ENCODE data around the gene EXOSC3. TPM values are rescaled to one million over a fixed set of nuclear protein-coding genes. Genes with fewer than 3 reads are reported as not detected.
A peak's percentile ranks its signal among the peaks of the same experiment; 100 is the strongest.

Gene EXOSC3
- total and polyA plus RNA-seq, 2 of the 13 experiments (the other 11 are each of a cell fraction or from before 2014, with no cell fraction given) = 17.5 to 68.7 TPM

DNA sequence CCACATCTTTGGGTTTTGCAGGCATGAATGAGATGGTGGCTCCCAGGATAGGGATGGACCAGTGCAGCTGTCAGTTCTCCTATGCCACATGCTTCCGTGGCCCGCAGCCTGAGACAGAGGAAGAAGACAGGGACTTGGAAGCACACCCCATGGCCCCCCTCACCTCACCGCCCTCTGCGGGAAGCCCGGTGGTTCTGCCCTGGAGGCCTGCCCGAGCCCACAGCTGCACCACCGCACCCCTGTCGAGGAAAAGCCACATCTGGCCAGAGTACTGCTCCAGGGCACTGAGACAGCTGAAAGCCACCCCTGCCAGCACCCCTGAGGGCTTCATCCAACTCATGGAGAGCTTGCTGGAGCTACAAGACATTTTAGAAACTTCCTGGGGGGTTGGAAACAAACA, 38.9 kb downstream of the EXOSC3 start (continued):
- no peak for TF ChIP-seq ZNF33B (CRISPR knock-in tag; IDR thresholded peaks at IDR 0.05)
- TF ChIP-seq, protein P1, sequence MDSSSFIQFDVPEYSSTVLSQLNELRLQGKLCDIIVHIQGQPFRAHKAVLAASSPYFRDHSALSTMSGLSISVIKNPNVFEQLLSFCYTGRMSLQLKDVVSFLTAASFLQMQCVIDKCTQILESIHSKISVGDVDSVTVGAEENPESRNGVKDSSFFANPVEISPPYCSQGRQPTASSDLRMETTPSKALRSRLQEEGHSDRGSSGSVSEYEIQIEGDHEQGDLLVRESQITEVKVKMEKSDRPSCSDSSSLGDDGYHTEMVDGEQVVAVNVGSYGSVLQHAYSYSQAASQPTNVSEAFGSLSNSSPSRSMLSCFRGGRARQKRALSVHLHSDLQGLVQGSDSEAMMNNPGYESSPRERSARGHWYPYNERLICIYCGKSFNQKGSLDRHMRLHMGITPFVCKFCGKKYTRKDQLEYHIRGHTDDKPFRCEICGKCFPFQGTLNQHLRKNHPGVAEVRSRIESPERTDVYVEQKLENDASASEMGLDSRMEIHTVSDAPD (CRISPR knock-in tag; IDR thresholded peaks at IDR 0.05) = no peak

DNA sequence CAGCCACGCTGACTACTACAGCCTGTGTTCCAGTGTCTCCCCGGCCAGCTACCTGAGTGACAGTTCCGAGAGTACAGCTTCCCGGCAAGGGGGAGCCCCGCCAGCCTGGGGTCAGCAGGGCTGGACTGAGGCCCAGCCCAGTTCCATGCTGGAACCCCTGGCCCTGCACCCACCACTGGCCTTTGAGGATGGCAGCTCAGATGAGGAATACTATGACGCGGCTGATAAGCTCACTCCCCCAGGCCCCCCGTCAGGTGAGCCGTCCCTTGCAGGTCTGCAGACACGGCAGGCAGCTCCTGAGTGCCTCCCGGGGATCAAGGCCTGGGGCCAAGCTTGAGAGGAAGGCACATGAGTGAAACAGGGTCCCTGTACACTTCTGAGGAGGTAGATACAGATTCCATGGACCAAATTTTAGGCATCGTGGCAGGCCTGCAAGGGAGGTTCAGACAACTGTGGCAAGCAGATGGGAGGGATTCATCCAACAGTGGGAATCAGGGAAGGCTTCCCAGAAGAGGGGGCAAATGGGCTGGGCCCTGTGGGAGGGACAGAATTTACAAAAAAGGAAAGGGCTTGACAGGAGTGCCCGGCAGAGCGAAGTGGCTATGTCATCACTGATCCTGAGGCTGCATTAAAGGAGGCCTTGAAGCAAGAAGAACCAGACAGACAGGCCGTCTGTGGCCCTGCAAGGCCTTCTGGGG, 44.1 kb downstream of the EXOSC3 start:
- in situ Hi-C loops (cut with HindIII; ENCODE audit: extremely low pct_ligation_motif_present, low pct_unique_long_range_greater_than_20kb) (loop anchor here (10.0 to 25.0 kb wide), 2 partner anchors 253 to 624 kb away; partner anchors contain the start of gene POLR1E), intact Hi-C loops (cut with micrococcal nuclease; ENCODE audit: unreplicated experiment) (no loop called here)
- WGBS (ENCODE audit: low lambda C conversion rate) = 9% methylated on average over 6 of the region's 15 CpGs
- H4K20me1 ChIP-seq (ENCODE audit: insufficient read depth, low read length) = no peaks in the 10 kb centered on the region
- ChIA-PET CTCF (ENCODE audit: low intra/inter-chr PET ratio, low total read pairs) (no interaction called here), POLR2A (interaction anchor here (1.3 kb wide), 1 partner anchor 44 kb away, joined by 3 read pairs; the partner anchor contains the start of gene EXOSC3)
- H3K4me2 ChIP-seq (ENCODE audit: low read depth, low read length) = peak overlapping the region; percentile 21
- H3K9me3 ChIP-seq (ENCODE audit: low read length) = no peaks in the 10 kb centered on the region
- no peaks in the 10 kb centered on the region for H3K36me3 ChIP-seq (replicated peaks in 1 of 2; ENCODE audit: control insufficient read depth in 1 of 2, insufficient read depth in 2 of 2, low read length in 2 of 2)
- H3K27me3 ChIP-seq (ENCODE audit: control insufficient read depth in 1 of 2, insufficient read depth in 2 of 2, low read length in 2 of 2) = peaks cover 0 to 63% of the 10 kb centered on the region in 2 experiments; a peak in 3 of 5 replicates
- DNase-seq (ENCODE audit: low spot score) = no peak
- H3K4me1 ChIP-seq (ENCODE audit: insufficient read depth, low read length) = no peaks in the 10 kb centered on the region
- H3K27ac ChIP-seq (ENCODE audit: extremely low read length, insufficient read depth, low read length) = no peak overlapping the region
- ATAC-seq = peak; percentile 64
- BruUV-seq (replicated peaks) = no TSS peak
- no peak overlapping the region for H2AFZ ChIP-seq (ENCODE audit: low read length)
- peak overlapping the region in 1 of 3 experiments; percentile 30; a peak in 1 of 6 replicates for H3K4me3 ChIP-seq (replicated peaks in 1 of 3; ENCODE audit: insufficient read depth in 1 of 3, low read depth in 2 of 3, low read length in 3 of 3)
- no peaks in the 10 kb centered on the region for H3K79me2 ChIP-seq (ENCODE audit: insufficient read depth, low read length)
- no peak overlapping the region for H3K9ac ChIP-seq (ENCODE audit: insufficient read depth, low read depth, low read length)
- no peak for FAIRE-seq
- TF ChIP-seq, protein P2, sequence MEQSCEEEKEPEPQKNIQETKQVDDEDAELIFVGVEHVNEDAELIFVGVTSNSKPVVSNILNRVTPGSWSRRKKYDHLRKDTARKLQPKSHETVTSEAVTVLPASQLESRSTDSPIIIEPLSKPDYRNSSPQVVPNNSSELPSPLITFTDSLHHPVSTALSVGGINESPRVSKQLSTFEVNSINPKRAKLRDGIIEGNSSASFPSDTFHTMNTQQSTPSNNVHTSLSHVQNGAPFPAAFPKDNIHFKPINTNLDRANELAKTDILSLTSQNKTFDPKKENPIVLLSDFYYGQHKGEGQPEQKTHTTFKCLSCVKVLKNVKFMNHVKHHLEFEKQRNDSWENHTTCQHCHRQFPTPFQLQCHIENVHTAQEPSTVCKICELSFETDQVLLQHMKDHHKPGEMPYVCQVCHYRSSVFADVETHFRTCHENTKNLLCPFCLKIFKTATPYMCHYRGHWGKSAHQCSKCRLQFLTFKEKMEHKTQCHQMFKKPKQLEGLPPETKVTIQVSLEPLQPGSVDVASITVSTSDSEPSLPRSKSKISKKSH (CRISPR knock-in tag; IDR thresholded peaks at IDR 0.05; ENCODE audit: borderline replicate concordance) = no peak
- TF ChIP-seq ZC3H13 (CRISPR knock-in tag; IDR thresholded peaks at IDR 0.05) (no peak), FOXK1 (CRISPR knock-in tag; IDR thresholded peaks at IDR 0.05; ENCODE audit: borderline replicate concordance, low read depth) (no peak), RARG (CRISPR knock-in tag; IDR thresholded peaks at IDR 0.05; ENCODE audit: low read depth) (no peak), HOXA9 (CRISPR knock-in tag; IDR thresholded peaks at IDR 0.05; ENCODE audit: borderline replicate concordance) (no peak), ZNF567 (CRISPR knock-in tag; IDR thresholded peaks at IDR 0.05; ENCODE audit: borderline replicate concordance) (no peak), ZNF354B (CRISPR knock-in tag; IDR thresholded peaks at IDR 0.05) (no peak), ZMYM2 (CRISPR knock-in tag; IDR thresholded peaks at IDR 0.05) (no peak), HNRNPL (IDR thresholded peaks at IDR 0.05; ENCODE audit: low read depth, low read length) (no peak), ZNF792 (CRISPR knock-in tag; IDR thresholded peaks at IDR 0.05) (no peak), ZC3H4 (CRISPR knock-in tag; IDR thresholded peaks at IDR 0.05; ENCODE audit: borderline replicate concordance) (no peak), HNF4A (CRISPR knock-in tag; IDR thresholded peaks at IDR 0.05) (no peak), YEATS4 (CRISPR knock-in tag; IDR thresholded peaks at IDR 0.05; ENCODE audit: borderline replicate concordance) (no peak), HMGA1 (CRISPR knock-in tag; conservative IDR thresholded peaks at IDR 0.05) (no peak)
- TF ChIP-seq, protein P3, sequence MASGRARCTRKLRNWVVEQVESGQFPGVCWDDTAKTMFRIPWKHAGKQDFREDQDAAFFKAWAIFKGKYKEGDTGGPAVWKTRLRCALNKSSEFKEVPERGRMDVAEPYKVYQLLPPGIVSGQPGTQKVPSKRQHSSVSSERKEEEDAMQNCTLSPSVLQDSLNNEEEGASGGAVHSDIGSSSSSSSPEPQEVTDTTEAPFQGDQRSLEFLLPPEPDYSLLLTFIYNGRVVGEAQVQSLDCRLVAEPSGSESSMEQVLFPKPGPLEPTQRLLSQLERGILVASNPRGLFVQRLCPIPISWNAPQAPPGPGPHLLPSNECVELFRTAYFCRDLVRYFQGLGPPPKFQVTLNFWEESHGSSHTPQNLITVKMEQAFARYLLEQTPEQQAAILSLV (CRISPR knock-in tag; IDR thresholded peaks at IDR 0.05; ENCODE audit: borderline replicate concordance) = no peak
- TF ChIP-seq, protein P4, sequence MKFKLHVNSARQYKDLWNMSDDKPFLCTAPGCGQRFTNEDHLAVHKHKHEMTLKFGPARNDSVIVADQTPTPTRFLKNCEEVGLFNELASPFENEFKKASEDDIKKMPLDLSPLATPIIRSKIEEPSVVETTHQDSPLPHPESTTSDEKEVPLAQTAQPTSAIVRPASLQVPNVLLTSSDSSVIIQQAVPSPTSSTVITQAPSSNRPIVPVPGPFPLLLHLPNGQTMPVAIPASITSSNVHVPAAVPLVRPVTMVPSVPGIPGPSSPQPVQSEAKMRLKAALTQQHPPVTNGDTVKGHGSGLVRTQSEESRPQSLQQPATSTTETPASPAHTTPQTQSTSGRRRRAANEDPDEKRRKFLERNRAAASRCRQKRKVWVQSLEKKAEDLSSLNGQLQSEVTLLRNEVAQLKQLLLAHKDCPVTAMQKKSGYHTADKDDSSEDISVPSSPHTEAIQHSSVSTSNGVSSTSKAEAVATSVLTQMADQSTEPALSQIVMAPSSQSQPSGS (CRISPR knock-in tag; IDR thresholded peaks at IDR 0.05) = no peak
